Measurements from ENCODE around the gene TMC7.

- TF ChIP-seq EZH2 (IDR thresholded peaks at IDR 0.05; ENCODE audit: insufficient read depth, poor library complexity, severe bottlenecking): no peak
- TF ChIP-seq EZH2phosphoT487 (IDR thresholded peaks at IDR 0.05; ENCODE audit: insufficient read depth, low read depth): no peak
Measured at GRCh38 chr16:19110537-19111360, 127.0 kb downstream of the TMC7 start.

Measured in GM23248 (cell line).